ENCODE results near the gene CIZ1.

The CIZ1 gene

GRCh38 chr9:128188209-128188608 is 3.2 kb downstream of the CIZ1 start:
- no peak for DNase-seq

GRCh38 chr9:128187361-128187760 is 4.0 kb downstream of the CIZ1 start:
- no peak for DNase-seq

GRCh38 chr9:128185979-128186965 is 5.1 kb downstream of the CIZ1 start:
- DNase-seq = no peak

- no peak for DNase-seq
Measured at GRCh38 chr9:128182893-128183588, 8.3 kb downstream of the CIZ1 start.

GRCh38 chr9:128181480-128181879 is 9.9 kb downstream of the CIZ1 start:
- peak; percentile 28 for DNase-seq

- DNase-seq = no peak
Measured at GRCh38 chr9:128180447-128180846, 10.9 kb downstream of the CIZ1 start.

- no peak for DNase-seq
Measured at GRCh38 chr9:128180001-128180400, 11.4 kb downstream of the CIZ1 start.

- no peak for DNase-seq
Measured at GRCh38 chr9:128178806-128179431, 12.5 kb downstream of the CIZ1 start.

- DNase-seq = no peak
Measured at GRCh38 chr9:128175726-128176125, 15.6 kb downstream of the CIZ1 start.

- DNase-seq = no peak
Measured at GRCh38 chr9:128175102-128175563, 16.2 kb downstream of the CIZ1 start.

GRCh38 chr9:128174062-128174461 is 17.3 kb downstream of the CIZ1 start:
- DNase-seq = no peak

GRCh38 chr9:128169925-128170324 is 21.4 kb downstream of the CIZ1 start:
- DNase-seq = no peak

- peak; percentile 66 for DNase-seq
Measured at GRCh38 chr9:128169492-128169891, 21.9 kb downstream of the CIZ1 start.

- DNase-seq = peak; percentile 40
Measured at GRCh38 chr9:128168731-128169308, 22.6 kb downstream of the CIZ1 start.

GRCh38 chr9:128167209-128167608 is 24.2 kb downstream of the CIZ1 start:
- DNase-seq = no peak

GRCh38 chr9:128166169-128166568 is 25.2 kb downstream of the CIZ1 start:
- DNase-seq = no peak

GRCh38 chr9:128164307-128164885 is 27.0 kb downstream of the CIZ1 start:
- peak; percentile 52 for DNase-seq

- no peak for DNase-seq
Measured at GRCh38 chr9:128163523-128164306, 27.7 kb downstream of the CIZ1 start.

GRCh38 chr9:128163027-128163515 is 28.3 kb downstream of the CIZ1 start:
- no peak for DNase-seq

- DNase-seq = no peak
Measured at GRCh38 chr9:128162215-128163026, 29.0 kb downstream of the CIZ1 start.
